GM12873 (cell line): ENCODE data around the gene TGFBR2.

ENCODE experiments used
- TF ChIP-seq, protein P1 (sequence below): IDR thresholded peaks from 2 replicates; pipeline ENCODE4 v1.5.1; 2012; ENCODE audit warnings: low read depth, mild to moderate bottlenecking, moderate library complexity, low read length, control low read depth; ENCODE audit not compliant: insufficient read depth; ENCODE audit errors: missing control alignments

TGFBR2 gene

GRCh38 chr3:30663533-30664241 is 57.3 kb downstream of the TGFBR2 start:
- TF ChIP-seq, protein P1, sequence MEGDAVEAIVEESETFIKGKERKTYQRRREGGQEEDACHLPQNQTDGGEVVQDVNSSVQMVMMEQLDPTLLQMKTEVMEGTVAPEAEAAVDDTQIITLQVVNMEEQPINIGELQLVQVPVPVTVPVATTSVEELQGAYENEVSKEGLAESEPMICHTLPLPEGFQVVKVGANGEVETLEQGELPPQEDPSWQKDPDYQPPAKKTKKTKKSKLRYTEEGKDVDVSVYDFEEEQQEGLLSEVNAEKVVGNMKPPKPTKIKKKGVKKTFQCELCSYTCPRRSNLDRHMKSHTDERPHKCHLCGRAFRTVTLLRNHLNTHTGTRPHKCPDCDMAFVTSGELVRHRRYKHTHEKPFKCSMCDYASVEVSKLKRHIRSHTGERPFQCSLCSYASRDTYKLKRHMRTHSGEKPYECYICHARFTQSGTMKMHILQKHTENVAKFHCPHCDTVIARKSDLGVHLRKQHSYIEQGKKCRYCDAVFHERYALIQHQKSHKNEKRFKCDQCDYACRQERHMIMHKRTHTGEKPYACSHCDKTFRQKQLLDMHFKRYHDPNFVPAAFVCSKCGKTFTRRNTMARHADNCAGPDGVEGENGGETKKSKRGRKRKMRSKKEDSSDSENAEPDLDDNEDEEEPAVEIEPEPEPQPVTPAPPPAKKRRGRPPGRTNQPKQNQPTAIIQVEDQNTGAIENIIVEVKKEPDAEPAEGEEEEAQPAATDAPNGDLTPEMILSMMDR = no peak

DNA sequence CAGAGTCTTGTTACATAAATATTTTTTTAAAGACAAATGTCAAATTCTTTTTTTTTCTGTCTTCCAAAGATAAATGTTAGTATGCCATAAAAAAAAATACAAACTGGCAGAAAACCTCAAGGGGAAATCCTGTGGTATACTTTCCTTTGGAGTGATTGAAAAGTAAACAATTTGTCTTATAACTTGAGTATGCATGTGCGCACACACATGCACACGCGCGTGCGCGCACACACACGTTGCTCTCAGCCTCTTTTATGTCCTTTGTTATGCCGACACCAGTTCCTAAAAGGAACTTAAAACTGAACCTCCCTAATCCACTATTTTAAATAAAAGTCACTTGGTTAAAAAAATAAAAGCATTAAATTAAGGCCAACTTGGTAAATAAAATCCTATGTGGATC is 58.1 kb downstream of the TGFBR2 start:
- TF ChIP-seq, protein P1 = no peak

DNA sequence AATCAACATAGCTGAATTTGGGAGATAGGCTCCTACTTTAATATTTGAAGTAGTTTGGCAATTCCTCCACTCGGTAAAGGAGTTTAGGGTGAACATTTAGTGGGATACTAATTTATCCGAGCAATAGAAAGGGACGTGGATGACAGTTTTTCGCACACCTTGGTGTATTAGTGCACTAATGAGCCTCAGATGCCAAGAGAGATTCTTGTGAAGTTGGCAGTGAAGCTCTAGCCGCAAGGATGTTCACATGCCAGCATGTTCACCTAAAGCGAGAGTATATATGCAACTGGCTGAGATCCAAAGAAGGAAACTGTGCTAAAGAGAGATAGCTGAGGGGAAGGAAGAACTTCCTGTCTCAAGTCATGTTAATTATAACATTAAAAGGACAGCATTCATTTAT is 58.5 kb downstream of the TGFBR2 start:
- TF ChIP-seq, protein P1 = no peak

DNA sequence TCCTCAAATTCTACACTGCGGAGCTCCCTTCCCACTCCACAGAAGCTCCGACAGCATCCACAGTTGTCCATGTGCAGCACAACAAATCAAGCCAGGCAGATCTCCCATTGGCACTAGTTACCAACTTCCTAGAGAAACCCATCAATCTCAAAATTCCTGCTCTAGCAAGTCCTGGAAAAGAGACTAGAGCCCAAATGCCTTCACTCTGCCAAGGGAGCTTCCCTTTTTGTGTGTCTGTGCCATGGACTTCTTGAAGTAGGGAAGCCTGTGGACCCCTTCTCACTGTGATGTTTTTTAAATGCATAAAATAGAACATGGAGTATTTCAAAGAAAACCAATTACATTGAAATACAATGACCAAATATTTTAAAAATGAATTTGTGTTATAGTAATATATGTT is 59.1 kb downstream of the TGFBR2 start:
- TF ChIP-seq, protein P1 = no peak

DNA sequence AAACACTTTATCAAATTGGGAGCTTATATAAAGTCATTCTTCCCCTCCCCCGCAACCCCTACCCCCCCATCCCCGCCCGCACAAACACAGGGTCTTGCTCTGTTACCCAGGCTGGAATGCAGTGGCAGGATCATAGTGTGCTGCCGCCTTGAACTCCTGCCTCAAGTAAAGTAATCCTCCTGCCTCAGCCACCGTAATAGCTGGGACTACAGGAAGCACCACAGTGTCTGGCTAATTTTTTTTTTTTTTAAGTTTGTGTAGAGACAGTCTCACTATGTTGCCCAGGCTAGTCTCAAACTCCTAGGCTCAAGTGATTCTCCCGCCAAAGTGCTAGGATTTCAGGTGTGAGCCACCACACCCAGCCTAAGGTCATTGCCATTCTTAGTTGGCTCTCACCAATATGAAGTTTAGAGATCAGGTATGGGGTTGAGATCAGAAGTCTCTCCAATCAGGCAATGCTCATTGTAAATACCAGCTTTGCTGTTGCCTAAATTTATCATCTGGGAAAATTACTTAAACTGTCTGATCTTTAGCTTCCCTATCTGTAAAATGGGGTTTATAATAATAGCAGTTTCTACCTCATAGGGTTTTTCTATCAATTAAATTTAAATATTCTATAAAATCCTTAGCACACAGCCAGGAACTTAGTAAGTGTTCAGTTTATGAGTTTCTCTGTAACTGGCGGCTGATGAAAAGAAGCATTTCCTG is 60.3 kb downstream of the TGFBR2 start:
- TF ChIP-seq, protein P1 = no peak

DNA sequence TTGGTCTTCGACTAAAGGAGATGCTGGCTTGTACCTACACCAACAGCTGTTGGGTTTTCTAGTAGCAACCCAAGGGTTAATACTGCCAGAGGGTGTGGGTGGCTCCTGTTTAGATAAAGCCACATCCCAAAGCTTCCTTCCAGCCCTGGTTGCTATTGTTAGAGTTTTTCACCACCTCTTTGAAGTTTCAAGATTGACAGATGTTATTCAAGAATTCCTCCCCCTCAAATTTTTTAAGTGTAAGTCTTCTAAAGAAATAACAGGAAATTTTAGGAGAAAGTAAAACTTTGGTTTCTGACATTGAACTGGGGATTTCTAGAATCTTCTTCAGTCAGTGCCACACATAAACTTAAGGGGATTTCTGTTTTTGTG is 60.9 kb downstream of the TGFBR2 start:
- TF ChIP-seq, protein P1 = no peak

- TF ChIP-seq, protein P1 = no peak
These were observed 61.7 kb downstream of the TGFBR2 start for GRCh38 chr3:30668051-30668609.
